Suprapubic skin (tissue), 4 donors: Measurements from ENCODE around the gene KLK15.

Experiments
- EP300 ChIP-seq: sonication (generic); formaldehyde crosslinking; IDR thresholded peaks from one replicate; pipeline ENCODE4 v1.6.1; 2017; ENCODE audit warnings: antibody characterized with exemption
- POLR2A ChIP-seq, 2 donors: fragments of 450-650 bp; IDR thresholded peaks; one replicate each; pipeline ENCODE4 v1.6.1; 2017; ENCODE audit warnings: antibody characterized with exemption in 2 of 2, mild to moderate bottlenecking in 2 of 2, moderate library complexity in 2 of 2
- POLR2AphosphoS5 ChIP-seq, 3 donors: sonication (generic); formaldehyde crosslinking; IDR thresholded peaks; one replicate each; pipeline ENCODE4 v1.6.1; 2017; ENCODE audit warnings: antibody characterized with exemption in 3 of 3
- TF ChIP-seq, protein P1 (sequence below), 2 donors: fragments of 200-600 bp in 1 of 2; fragments of 450-650 bp in 1 of 2; sonication (generic) in 1 of 2; IDR thresholded peaks; one replicate each; pipeline ENCODE4 v1.5.1; 2016 to 2019; ENCODE audit warnings: antibody characterized with exemption in 2 of 2, mild to moderate bottlenecking in 1 of 2, moderate library complexity in 1 of 2

DNA sequence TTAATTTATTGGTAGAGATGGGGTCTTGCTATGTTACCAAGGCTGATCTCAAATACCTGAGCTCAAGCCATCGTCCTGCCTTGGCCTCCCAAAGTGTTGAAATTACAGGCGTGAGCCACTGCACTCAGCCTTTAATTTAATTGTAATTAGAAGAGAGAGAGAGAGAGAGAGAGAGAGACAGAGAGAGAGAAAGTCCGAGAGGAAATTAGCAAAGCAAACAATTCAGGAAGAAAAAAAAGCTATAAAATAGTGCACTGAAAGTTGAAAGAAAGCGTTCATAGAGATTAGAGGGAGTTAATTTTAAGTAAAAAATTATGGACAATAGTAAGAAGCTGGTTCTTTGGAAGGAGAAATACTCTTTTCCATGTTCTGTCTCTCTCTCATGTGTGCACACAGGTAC, 56.1 kb downstream of the KLK15 start:
- TF ChIP-seq, protein P1, sequence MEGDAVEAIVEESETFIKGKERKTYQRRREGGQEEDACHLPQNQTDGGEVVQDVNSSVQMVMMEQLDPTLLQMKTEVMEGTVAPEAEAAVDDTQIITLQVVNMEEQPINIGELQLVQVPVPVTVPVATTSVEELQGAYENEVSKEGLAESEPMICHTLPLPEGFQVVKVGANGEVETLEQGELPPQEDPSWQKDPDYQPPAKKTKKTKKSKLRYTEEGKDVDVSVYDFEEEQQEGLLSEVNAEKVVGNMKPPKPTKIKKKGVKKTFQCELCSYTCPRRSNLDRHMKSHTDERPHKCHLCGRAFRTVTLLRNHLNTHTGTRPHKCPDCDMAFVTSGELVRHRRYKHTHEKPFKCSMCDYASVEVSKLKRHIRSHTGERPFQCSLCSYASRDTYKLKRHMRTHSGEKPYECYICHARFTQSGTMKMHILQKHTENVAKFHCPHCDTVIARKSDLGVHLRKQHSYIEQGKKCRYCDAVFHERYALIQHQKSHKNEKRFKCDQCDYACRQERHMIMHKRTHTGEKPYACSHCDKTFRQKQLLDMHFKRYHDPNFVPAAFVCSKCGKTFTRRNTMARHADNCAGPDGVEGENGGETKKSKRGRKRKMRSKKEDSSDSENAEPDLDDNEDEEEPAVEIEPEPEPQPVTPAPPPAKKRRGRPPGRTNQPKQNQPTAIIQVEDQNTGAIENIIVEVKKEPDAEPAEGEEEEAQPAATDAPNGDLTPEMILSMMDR (IDR thresholded peaks at IDR 0.05): no peak
- TF ChIP-seq EP300 (no peak), POLR2A (IDR thresholded peaks at IDR 0.05) (no peak), POLR2AphosphoS5 (IDR thresholded peaks at IDR 0.05) (no peak)
